H1 (cell line): ENCODE measurements around the gene ATP5F1C. TPM values are rescaled to one million over a fixed set of nuclear protein-coding genes. Genes with fewer than 3 reads are reported as not detected.

ENCODE experiments used
- GABPA ChIP-seq: IDR thresholded peaks from 2 replicates; pipeline ENCODE4 v1.6.1; 2011; ENCODE audit warnings: mild to moderate bottlenecking, low read length, moderate library complexity, borderline replicate concordance; ENCODE audit not compliant: insufficient read depth
- polyA plus RNA-seq, 7 experiments: library from polyadenylated mRNA; depleted of rRNA in 3 of 7; stranded (reverse) in 5 of 7; unstranded in 2 of 7; fragments of >200 nt in 5 of 7; fragments of 200-250 nt in 2 of 7; gene quantifications; 1 replicate in 5 of 7; 2 replicates in 1 of 7; 4 replicates in 1 of 7; pipeline versions ENCODE4 v1.2.1 to v1.2.3, GENCODE V29; 2011 to 2013; ENCODE audit warnings: missing spikeins in 2 of 7, mixed read lengths in 2 of 7
- total RNA-seq: library from RNA; stranded (reverse); fragmentation: NEBNext Ultra II Directional; extraction: Animal tissue kit (Norgen Biotek cat#: 25700); gene quantifications from 2 replicates; pipeline ENCODE4 v1.2.1, GENCODE V29; 2021

The ATP5F1C gene
- total and polyA plus RNA-seq, 2 of the 8 experiments (the other 6 are each of a cell fraction or from before 2014, with no cell fraction given) = 221 to 265 TPM

DNA sequence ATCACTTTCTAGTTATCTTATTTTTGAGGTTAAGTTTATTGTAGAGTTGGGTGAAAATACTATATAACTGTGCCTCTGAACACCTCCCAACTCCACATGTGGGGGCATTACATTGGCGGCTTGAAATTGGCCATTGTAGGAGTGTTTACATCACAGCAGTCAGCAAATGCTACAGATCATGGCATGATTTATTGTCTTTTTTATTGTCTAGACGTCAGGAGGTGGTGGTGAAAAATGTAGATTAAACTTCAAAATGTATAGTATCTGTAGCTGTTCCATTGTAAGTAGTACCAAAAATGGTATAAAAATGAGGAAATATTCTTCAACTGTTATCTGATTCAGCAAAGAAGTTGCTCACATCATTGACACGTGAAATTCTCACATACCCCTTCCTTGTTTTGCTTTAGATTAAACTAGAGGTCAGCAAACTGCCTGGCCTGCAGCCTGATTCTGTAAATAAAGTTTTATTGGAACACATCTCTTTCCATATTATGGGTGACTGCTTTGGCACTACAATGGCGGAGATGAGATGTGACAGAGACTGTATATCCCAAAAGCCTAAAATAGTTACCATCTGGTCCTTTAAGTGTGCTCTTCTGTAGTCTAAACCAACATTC lies 65.4 kb downstream of the ATP5F1C start (continued):
- TF ChIP-seq GABPA = no peak
- TF ChIP-seq, all 59 proteins: peak for 0
